Kidney glomerular epithelial cell (primary cell): Measurements from ENCODE around the gene LHFPL6.

Experiments
- DNase-seq: peaks from one replicate; lab custom pipeline; 2025; lab: John Stamatoyannopoulos, UW

LHFPL6 gene

DNA sequence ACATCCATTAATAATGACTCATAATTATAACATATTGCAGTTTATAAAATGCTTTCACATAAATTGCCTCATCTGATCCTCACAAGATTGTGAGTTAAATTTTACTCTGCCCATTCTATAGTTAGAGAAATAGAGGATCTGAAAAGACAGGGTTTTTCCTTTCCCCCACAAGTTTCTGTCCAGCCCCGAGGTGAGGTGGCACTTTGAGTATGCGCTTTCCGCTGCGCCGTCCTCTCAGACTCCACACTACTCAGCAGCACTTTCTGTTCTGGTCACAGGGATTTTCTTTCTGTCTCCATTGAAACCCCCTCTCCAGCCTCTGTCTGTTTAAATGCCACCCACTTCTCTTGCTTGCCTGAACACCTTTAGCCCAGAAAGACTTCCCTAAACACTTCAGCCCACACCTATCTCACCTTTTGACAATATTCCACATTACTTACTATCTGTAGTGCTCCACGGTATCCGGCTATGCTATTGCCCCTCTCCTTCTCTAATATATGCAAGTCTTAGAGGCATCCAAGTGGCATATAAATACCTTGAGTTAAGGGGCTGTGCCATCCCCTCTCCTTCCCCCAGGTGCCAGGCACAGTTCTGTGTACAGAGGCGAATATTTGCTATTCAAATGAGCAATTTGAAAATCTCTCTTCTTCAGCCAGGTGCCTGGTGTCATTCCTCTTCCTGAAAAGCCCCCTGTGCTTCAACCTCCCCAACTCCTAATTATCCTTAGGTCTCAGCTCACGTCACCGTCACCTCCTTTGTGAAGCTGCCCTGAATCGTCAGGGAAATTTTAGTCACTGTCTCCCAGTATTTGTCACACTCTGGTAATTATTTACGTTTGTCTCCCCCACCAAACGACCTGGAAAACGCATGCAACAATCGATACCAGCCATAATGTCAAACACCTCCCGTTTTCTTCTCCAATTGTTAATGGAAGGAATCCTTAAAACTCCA lies 296.1 kb downstream of the LHFPL6 start:
- no peak for DNase-seq

DNA sequence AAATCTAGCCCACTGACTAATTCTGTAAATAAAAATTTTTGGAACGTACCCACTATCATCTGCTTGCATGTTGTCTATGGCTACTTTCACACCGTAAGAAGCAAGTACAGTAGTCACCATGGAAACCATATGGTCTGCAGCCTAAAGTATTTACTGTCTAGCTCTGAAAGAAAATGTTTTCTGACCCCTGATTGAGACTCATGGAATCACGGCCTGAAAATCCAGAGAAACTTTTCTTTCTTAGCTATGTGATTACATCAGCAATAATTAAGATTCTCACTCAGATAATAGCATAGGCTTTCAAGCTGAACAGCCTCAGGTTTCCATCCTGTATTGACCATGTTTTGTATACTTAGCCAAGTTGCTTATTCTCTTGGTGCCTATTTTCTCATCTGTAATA lies 300.2 kb downstream of the LHFPL6 start:
- no peak for DNase-seq

- no peak for DNase-seq
Observed at GRCh38 chr13:39298951-39299350, 304.0 kb downstream of the LHFPL6 start.

DNA sequence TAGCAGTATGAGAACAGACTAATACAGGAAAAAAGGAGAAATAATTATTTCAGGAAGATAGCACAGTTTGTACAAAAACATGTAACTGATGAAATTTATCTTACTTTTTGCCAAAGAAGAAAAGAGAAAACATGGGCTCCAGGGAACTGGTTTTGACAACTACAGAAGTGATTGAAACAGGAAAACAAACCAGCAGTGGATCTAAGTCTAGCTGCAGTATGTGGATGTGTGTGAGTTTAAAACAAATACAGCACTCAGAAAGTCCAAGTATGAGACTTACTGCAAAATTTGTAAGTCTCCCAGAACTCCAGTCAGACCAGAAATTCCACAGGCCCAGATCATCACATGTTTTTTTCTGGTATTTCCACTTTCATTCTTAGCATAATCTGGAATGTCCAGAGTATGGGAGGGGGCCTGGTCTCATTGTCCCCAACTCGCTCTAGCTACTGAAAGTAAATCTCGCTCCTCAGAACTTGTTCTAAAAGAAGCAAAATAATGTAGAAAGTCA lies 305.3 kb downstream of the LHFPL6 start:
- DNase-seq: no peak

- DNase-seq: no peak
Observed at GRCh38 chr13:39297023-39297422, 306.0 kb downstream of the LHFPL6 start.

DNA sequence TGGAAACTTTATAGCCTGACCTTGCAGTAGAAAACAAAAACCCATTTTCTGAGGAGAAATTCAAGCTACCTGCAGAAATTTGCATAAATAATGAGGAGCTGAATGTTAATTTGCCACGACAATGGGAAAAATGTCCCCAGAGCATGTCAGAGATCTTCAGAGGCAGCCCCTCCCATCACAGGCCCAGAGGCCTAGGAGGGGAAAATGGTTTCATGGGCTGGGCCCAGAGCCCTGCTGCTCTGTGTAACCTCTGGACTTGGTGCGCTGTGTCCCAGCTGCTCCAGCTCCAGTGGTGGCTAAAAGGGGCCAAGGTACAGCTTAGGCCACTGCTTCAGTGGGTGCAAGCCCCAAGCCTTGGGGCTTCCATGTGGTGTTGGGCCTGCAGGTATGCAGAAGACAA lies 306.8 kb downstream of the LHFPL6 start:
- no peak for DNase-seq
